HG03175 (cell line): ENCODE results near the gene MINDY4.

ENCODE experiments used
- ATAC-seq: cut with Tn5 transposase; IDR thresholded peaks from one replicate; pipeline ENCODE4 v1.9.1; 2021; ENCODE audit warnings: mild to moderate bottlenecking, moderate library complexity; ENCODE audit not compliant: unreplicated experiment

MINDY4 gene

DNA sequence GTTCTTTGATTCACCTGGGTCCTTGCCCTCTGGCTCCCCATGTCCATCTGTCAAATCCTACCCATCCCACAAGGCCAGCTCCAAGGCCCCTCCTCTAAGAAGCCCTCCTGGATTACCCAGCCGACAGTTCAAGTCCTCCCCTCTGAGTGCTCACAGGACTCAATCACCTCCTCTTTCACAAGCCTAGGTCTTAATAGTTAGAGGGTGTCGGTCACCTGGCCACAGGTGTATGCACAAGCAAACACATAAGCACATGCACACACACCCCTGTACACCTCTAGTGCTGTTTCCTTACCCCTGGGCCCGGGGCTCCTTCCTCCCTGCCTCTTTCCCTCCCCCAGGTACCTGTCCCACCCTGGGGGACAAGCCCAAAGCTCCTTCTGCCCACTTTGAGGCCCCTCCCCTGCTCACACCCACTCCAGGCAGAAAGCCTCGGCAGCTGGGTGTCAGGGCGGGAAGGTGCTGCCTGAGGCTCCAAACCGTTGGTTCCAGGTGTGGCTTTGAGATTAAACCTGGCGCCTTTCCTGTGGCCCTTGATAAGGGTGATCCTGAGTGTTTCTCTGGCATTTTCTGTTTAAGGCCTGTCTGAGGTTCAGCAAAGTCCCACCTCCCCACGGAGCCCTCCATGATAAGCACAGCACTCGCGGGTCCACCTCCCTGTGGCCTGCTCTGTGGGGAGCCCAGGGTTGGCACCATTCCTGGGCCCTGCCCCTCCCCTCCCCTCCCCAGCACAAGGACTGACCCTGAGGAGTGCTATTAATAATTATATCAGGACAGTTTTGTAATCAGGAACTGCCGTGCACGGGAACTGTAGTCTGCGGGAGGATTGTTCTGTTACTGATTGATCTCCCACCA is 125.8 kb downstream of the MINDY4 start:
- ATAC-seq, result no peak

DNA sequence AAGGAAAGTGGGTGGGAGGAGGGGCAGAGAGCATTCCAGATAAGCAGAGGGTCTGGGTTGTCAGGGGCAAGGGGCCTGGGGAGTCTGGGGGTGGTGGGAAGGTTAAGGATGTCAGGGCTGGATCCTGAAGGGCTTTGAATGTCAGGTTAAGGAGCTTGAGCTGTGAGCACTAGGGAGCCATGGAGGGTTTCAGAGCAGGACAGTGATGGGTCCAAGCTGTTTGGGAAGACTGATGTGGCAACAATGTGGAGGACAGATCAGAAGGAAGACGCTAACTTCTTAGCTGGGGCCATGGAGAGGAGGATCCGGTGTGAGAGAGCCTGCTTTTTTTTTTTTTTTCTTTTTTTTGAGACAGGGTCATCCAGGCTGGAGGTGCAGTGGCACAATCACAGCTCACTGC is 126.6 kb downstream of the MINDY4 start:
- ATAC-seq, result no peak

DNA sequence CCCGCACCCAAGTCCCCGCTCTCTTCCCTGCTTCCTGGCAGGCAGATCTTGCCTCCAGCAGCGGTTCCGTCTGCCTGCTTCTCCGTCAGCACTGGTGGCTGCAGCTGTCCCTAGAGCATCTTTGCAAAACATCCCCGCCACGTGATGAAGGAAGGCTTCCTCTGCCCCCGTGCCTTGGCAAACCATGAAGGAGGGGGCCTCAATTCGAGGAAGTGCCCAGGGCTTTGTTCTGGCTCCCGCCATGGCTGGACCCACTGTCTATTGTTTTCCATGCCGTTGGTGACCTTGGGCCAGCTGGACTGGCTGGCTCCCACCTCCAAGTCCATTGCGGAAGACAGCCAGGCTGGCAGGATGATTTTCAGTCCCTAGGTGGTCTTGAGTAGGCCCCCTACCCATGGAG is 127.2 kb downstream of the MINDY4 start:
- no peak for ATAC-seq

DNA sequence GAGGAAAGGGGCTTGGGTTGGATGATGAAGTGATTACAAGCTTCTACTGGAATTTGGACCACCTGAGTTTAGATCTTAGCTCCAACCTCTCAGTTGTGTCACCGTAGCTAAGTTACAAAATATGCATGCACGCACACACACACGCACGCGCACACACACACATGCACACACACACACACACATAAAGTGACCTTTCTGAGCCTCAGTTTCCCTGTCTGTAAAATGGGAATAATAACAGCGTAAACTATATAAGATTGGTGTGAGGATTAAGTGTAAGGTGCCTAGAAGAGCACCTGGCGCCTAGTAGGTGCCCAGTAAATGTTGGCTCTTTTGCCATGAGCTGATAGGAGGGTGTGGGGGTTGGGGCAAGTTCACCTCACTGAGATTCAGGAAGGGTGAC is 127.8 kb downstream of the MINDY4 start:
- ATAC-seq, result no peak

DNA sequence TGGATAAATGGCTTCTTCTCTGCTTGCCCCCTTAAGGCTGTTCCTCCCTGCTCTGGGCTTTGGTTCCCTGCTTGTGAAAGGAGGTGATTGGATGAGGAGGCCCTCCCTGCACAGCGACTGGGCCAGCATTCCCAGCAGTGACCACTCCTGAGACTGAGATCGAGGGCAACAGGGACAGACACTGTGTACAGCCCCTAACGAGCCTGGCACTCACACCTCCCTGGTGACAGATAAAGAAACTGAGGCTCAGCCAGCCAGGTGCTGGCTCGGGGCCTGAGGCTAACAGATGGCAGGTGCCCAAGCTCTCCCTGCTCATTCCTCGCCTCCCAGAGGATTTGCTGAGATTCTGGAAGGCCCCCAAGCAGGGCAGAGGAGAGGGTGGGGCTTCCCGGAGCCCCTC is 128.4 kb downstream of the MINDY4 start:
- ATAC-seq, result no peak

DNA sequence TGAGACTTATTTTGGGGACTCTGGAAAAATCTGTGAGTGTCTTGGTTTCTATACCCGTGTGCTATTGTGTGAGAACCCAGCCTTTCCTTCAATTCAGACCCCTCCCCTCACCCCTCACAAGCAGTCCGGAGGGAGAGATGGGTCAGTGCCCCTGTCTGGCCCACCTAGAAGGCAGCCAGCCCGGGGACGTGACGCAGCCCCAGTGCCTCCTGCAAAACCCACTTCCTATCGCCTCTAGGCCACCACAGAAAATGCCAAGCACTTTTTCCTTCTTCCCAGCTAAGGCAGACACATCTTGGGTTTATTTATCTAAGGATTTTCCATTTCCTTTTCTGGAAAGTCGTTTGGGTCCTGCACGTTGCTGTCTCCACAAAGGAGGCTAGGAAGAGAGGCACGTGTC is 128.8 kb downstream of the MINDY4 start:
- no peak for ATAC-seq

DNA sequence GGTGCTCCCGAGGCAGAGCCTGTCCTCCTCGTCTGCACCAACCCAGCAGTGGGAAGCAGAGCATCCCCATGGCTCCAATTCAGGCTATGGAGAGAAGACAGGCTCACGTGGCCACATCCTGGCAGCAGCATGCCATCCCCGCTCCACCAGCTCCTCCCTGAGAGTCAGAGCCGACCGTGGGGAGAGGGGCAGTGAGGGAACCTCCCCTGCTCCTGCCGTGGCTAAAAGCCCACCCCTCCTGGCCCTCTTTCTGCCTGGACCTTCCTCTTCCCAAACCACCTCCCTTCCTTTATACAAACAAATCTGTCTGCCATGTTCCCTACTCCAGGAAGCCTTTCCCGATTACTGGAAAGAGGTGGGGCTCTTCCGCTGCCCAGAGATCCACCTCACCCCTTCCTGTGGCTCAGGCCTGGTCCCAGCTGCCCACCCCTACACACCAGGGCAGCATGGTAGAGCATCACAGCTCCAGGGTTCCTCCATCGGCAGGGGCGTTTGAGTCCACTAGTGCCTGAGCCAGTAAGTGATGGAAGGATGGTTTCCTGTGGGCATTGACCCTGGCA is 129.7 kb downstream of the MINDY4 start:
- no peak for ATAC-seq

DNA sequence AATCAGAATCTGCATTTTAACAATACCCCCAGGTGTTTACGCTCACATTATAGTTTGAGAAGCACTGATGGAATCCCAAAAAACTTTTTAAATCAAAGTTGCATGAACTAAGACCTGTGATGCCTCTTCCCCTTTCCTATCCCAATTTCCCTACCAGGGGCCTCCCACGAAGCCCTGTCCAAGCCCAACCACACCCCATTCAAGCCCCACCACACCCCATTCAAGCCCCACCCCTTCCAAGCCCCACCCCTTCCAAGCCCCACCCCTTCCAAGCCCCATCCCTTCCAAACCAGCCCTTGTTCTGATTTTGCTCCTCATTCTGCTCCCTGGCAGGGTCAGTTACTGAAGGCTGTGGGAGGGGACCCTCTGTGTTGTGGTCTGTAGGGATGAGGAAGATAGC is 130.6 kb downstream of the MINDY4 start:
- ATAC-seq, result no peak

DNA sequence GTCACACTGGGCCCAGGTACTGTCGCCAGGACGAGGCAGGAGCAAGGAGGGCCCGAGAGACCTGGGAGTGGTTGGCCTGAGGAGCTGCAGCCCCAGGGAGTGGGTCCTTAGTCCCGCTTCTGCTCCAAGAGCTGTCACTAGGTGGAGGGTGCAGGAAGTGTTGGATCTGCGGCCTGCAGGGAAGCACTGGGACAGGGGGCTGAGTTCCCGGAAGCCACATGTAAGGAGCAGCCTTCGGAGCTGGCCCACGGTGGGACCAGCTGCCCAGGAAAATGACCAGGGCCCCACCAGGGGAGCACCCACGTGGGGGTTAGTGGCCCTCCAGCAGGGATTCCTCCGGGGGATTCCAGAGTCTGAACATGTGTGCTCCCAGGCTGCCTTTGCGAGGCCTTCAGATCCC is 131.2 kb downstream of the MINDY4 start:
- ATAC-seq, result no peak

DNA sequence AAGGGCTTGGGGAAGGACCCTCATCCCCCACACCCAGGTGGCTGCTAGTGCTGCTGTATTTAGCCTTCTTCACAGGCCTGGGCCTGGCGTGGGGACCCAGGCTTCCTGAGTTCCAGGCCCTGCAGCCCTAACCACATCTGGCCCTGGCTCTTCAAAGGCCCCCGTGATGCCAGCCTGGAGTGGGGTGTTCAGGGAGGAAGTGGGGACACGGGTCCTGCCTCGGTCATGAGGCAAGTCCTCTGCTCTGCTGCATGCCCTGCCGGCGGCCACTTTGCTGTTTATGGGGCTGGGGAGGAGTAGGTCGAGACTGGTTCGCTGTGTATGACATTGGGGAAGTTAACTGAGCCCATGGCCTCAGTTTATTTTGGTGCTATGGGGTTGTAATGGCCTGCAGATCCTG is 131.9 kb downstream of the MINDY4 start:
- no peak for ATAC-seq

DNA sequence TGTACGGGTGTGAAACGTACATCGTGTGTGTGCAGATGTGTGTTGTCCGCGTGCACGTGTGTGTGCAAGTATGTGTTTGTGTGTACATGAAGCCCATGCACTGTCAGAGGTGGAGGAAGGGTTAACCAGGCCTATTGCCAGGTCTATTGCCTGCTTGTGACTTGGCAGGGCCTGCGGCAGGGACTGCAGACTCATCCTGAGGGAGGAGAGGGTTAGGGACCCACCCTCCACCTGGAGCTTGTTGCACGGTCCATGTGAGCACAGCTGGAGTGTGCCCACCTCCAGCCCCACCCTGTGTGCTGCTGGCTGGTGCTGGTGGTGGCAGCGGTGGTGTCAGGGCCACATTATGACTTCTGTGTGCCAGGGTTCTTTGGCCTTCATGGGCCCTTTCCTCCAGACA is 133.3 kb downstream of the MINDY4 start:
- no peak for ATAC-seq

DNA sequence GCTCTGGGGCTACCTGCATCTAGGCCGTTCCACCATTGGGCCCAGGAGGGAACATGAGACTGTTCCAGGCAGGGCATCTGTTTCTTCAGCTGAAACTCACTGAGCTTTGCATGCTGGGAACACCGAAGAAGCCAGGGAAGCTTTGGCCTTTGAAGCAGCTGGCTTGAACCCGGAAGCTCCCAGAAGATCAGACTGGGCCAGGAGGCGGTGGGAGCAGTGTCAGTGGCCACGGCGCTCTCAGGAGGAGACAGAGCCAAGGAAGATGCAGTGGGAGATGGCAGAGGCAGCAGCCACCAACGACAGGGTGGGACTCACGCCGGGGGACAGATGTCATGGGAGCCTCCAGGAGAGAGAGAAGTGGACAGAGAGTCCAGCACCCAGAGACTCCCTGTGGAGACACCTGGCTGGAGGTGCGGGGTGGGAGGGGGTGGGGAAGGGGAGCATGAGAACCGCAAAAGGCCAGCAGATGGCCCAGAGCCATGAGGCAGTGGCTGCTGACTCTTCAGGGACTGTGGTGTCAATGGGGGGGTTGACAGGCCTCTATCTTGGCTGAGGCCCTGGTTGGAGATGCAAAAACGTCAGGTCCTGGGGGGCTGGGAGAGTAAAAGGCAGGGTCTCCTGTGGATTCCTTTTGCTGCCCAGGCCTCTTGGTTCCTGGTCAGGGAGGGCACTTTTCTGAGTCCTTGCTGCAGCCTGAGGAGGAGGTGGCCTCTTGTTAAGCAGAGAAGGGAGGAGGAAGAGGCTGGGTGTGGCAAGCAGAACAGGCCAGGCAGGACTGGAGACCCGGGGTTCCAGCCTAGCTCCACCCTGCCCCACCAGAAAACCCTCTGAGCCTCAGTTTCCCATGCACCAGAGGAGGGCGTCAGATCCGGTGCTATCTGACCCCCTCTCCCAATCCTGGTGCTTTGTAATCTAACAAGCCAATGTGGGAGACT is 134.1 kb downstream of the MINDY4 start:
- ATAC-seq, result no peak

DNA sequence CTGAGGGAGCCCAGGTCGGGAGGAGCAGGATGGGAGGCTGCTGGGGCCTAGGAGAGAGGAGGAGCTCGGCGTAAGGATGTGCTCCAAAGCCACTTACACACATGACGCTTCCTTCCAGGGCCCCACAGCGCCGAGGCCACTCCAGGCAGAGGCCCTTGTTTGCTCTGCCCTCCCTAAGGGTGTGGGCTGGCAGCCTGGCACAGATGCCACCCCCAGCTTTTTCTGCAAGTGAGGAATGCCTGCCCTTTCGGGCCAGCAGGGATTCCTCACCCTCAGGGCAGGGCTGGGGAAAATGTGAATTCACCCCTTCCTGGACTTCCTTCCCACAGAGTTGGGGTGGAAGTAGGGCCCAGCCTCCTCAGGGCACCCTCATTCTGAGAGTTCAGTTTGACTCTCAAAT is 134.8 kb downstream of the MINDY4 start:
- no peak for ATAC-seq

DNA sequence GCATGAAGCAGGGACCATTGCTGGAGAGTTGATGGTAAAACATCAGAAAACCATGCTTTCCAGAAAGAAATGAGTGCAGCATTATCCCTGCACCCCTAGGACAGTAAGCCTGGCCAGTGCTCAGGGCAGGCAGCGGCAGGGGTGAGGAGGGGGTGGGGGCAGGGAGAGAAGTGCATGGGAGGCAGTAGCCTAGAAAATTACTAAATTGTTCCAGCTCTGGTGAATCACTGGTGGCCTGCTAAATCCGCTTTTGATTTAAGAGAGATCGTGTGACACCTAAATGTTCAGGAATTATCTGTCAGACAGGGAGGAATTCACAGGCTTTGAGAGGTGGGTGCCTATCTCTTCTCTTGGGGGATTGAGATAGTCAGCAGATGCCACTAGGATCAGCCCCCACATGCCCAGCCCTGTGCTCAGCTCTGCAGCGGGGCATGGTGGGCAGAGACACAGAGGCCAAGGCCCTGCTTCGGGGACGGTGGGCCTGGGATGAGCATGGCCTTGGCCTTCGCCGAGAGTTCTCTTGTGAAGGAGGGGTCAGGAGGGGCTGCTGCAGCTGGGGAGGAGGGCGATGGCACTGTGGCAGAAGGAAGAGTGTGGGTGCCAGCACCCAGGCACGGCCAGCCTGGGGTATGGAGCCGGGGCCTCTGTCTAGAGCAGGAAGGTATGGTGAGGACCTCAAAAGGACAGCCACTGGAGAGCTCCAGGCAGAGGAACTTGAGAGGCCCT is 135.5 kb downstream of the MINDY4 start:
- ATAC-seq, result no peak

DNA sequence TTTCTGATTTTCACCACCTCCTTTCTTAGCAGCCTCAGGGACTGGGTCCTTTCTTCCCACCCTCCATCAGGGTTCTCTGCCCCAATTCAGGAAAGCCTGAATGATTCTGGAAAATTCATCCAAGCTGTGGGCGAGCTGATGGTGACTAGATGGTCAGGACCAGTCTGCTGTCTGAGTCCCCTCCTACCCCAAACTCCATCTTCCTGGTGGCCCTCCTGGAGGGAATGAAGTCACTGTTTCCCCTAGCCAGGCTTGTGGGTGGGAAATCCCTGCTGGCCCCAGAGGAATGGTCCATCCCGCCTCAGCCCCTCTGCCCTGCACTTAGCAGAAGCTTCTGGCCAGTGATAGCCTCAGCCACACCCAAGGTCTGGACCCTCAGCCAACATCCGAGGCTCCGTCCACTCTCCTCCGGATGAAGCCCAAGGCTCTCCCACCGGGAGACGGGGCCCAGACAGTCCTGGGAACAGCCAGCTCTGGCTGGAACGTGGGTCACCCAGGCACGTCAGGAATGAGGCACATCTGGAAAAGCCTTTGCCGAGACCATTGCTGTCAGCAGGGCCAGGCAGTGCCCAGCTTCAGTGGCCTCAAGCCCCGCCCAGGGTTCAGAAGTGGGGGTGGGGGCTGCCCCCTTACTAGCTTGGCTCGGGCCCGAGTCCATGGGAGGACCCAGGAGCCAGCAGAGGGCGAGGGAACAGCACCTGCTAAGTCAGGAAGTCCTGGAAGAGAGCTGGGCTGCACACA is 136.5 kb downstream of the MINDY4 start:
- no peak for ATAC-seq

DNA sequence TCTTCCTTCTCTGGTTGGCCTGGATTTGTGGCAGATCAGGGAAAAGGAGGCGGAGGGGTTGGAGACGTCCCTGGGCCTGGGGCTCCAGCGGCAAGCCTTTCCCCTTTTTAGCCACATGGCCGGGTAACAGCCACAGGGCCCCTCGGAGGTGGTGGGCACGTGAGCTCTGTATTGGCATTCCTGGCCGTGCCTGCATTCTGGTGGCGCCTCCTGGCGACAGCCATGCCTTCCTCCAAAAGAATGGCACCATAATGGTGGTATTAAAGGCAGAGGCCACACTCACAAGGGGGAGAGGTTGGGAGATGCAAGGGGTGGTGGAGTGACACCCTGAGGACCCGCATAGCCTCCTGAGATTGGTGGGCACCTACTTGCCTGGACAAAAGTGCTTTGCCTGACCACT is 137.5 kb downstream of the MINDY4 start:
- no peak for ATAC-seq

DNA sequence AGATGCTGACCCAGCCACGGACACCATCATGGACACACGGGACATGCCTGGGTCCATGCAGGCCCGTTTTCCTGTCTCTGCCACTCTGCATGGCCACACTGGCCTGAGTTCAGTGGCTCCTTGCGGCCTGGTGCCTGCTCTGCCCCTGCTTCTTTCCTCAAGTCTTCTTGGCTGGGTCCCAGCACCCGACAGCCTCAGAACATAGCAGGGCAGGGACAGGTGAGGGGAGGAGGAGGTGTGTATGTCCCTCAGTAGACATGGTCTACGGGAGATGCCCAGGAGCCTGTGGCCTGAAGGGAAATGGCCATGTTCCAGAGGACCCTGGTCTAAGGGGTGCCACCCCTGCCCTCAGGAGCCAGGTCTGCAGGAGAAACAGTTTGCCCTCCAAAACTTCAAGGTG is 138.2 kb downstream of the MINDY4 start:
- ATAC-seq, result no peak

DNA sequence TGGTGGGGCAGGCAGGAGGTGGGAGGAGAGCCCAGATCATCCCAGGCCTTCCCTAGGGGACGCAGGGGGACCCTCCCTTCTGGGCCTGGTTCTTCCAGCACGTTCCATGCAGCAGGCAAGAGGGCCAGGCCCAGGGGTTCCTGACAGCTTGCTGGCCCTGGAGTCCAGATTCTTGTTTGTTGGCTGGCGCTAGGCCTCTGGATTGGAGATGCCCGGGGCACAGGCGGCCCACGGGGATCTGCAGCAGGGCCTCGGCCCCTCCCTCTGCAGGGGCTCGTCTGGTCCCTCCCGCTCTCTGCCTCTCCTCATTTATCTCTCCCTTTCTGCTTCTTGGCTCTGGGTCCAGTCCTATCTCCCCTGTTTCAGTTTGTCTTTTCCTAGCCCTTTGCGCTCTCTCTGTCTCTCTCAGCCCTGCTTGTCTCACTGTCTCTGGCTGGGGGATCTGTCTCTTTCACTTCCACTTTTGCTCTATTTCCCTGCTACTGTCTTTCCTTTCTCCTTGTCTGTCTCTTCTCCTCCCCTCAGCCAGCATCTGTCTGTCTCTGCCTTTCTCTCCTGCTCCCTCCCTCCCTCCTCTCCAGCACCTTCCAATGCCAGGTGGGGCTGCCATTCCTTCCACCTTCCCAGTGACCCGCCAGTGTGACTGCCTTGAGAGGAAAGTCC is 139.3 kb downstream of the MINDY4 start:
- no peak for ATAC-seq

DNA sequence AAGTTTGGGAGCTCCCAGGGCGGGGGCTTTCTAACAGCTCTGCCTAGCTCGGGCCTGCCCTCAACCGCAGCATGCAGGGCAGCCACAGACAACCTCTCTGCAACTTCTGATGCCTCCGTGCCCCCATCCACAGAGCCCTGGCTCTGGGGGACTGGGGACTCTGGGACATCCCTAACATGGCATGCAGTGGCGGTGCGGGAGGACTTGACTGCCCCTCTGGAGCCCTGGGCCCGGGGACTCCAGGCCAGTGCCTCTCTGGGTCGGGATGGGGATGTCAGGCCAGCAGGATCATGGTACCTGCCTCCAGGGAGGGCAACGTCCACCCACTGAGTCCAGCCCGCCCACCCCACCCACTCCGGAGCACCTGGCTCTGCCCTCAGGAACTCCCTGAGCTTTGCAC is 139.9 kb downstream of the MINDY4 start:
- no peak for ATAC-seq

DNA sequence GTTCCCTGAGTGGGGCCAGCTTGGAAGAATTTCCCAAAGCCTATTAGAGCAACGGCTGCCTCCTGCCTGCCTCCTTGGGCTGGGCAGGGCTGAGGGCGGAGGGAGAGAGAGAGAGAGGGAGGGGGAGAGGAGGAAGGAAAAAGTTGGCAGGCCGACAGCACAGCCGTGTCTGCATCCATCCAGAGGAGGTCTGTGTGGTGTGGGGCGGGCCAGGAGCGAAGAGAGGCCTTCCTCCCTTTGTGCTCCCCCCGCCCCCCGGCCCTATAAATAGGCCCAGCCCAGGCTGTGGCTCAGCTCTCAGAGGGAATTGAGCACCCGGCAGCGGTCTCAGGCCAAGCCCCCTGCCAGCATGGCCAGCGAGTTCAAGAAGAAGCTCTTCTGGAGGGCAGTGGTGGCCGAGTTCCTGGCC is 140.3 kb downstream of the MINDY4 start, which contains the start of gene AQP1:
Gene AQP1, plus strand, starts transcription at position 293 of the 409 bp plus-strand sequence. Its CDS starts 57 bp downstream, at position 350.
- no peak for ATAC-seq
